LoVo (cell line): ENCODE measurements around the gene MACC1.
"Not testable (repeated sequence)": the region's sequence is repeated elsewhere in the genome, so short reads cannot be mapped to it uniquely, and the experiment has no call there.

Experiments
- DNase-seq: peaks from one replicate; pipeline ENCODE4 v3.0.0-alpha.2; 2016; ENCODE audit warnings: low spot score

The MACC1 gene

GRCh38 chr7:20207811-20208210 lies 9.4 kb downstream of the MACC1 start:
- DNase-seq = not testable (repeated sequence)

- no peak for DNase-seq
These were observed 10.9 kb downstream of the MACC1 start for GRCh38 chr7:20206104-20206896.

- DNase-seq = no peak
These were observed 13.9 kb downstream of the MACC1 start for GRCh38 chr7:20203316-20203715.

GRCh38 chr7:20201380-20201779 lies 15.8 kb downstream of the MACC1 start:
- DNase-seq = no peak

DNA sequence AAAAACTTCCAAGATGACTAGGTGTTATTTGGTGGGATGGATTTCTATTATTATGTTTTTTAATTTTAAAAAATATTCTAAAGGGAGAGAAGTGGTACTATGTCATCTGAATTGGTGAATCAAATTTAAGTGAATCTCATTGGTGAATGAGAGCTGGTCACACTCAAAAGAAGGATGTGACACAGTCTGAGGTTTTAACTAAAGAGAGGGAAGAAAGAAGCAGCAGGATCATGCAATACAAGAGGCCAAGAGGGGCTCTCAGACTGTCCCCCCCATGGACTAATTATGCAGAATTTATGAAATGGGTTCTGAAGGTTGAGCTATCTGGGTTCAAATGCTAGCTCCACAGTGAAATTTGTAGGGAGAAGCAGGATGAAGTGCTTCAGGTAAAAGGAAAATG lies 16.2 kb downstream of the MACC1 start:
- DNase-seq = no peak

DNA sequence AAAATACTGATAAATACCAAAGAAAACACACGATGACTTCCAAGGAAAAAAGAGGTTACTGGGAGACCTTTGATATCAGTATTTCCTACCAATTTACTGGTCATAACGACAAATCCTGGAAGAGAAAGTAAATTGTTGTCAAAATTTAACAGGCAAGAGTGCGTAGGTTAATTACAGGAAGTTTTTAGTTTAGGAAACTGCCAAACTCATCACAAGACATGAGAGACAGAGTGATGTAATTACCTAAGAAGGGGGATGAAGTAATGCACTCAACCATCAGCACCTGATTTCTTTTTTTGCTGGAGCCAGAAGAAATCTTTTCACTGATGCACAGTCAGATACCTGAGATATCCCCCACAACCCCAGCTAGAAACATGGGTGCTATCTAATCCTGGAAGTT lies 16.8 kb downstream of the MACC1 start:
- no peak for DNase-seq

- peak; percentile 71 for DNase-seq
These were observed 18.0 kb downstream of the MACC1 start for GRCh38 chr7:20199015-20199737.

DNA sequence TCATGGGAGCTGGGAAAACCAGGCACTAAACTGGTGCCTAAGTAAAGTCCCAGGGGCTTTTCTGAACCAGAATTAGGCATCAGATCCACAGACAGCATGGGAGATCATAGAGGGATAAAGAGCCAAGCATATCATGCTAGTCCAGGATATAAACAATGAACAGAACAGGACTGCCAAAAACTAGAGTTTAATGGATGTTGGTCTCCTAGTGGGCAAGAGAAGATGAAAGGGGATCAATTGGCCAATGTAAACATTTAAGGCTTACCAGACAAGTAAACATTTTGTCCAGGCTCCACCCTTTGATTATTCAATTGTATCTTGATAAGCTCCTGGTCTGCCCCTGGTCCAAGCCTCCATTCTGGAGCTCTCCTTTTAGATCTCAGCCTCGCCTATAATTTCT lies 18.9 kb downstream of the MACC1 start:
- no peak for DNase-seq

GRCh38 chr7:20197837-20198236 lies 19.3 kb downstream of the MACC1 start:
- DNase-seq = no peak

DNA sequence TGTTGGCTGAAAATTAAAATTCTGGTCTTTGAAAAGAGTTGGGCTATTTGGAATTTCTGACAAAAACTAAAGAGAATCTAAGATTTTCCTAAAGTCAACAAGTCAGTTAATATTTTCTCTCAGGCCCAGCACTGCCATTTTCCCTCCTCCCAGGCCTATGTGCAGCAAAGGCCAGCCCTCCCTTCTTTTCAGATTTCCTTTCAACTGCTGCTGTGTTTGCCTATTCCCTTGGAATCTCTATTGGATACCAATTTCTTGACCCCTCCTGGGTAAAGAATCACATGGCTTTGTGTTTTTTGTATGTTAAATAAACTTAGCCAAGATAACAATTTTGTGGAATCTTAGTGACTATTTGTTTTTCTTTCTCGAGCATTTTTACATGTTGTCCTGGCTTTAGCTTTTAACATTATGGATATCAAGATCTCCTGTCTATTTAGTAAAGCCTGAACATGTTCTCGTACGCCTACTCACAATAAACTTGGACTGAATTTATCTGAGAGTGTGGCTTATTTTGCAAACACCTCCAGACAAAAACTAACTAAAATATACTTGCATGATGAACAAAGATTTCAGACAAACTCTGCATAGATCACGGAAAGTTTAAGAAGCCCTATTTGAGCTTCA lies 19.9 kb downstream of the MACC1 start:
- no peak for DNase-seq

GRCh38 chr7:20194343-20194995 lies 22.7 kb downstream of the MACC1 start:
- no peak for DNase-seq

GRCh38 chr7:20193873-20194272 lies 23.3 kb downstream of the MACC1 start:
- DNase-seq = no peak

DNA sequence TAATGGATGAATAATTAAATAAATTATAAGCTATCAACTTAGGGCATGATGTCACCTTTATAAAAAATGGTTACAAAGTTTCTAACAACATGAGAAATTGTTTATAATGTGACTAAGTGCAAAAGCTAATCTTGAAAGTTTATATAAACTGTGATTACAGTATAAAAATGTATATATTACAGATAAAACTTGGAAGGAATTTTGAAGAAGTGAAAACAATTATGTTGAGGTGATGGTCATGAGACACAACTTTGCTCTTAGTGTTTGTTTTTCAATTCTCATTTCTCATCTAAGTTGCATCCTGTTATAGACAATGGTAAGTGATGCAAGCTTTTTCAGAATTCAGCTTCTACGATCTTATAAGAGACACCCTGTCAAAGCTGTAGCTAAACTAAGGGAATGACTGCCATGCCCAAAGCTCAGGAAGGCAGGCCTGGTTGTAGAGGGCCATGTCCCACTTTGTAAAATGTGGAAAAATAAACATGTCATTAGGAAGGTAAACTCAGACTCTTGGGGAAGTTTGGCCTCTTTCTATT lies 23.9 kb downstream of the MACC1 start:
- DNase-seq = no peak

DNA sequence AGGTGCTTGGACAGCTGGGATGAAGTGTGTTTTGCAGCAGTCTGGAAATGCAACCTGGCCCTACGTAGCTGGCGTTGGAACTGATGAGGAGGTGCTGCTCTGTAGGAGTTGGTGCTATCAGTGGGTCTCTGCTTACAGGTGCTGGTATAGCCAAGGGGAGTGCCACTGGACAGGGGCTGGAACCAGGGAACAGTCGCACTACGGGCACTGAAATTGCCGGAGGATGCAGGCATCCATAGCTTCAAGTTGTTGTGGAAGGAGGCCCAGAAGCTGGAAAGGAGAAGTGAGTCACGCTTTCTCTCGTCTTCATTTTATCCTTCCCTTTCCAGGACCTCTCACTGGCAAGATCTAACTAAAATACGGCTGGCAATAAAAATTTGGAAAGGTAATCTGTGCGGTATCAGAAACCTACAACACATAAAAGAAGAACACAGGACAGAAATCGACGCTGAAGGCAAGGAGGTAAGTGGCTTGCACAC lies 25.8 kb downstream of the MACC1 start:
- DNase-seq = no peak

DNA sequence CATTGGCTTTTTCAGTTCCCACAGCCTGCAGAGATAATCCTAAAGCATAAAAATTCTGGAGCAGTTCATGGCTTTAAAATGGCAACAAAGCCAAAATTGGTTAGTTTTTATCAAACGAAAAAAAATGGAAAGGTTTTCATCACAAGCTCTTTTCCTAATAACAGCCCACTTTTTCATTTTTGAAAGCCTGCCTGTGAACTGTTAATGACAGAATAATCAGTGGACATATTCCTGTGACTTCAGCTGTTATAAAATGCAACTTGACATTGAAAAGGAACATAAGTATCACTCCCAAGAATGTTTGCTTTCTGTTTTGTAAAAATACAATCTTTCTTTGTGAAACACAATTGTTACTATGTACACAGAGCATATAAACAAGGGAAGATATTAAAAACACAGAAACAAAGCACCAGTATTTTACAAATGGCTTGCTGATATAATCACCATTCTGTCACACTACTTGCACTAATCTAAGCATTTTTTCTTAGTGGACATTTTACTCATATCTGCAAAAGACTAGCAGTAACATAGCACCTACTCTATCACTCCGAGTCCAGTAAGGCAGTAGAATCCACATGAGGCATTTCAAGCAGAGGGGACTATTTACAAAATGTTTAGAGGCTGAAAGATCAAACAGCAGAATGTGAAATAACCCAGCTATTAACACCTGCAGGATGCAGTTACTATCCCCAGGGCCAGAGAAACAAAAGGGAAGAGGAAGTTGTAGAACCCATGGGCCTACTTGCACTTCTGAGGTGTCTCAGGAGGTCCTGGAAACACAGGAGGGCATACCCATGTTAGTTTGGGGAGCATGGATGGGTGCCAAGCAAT lies 26.4 kb downstream of the MACC1 start:
- DNase-seq = no peak

GRCh38 chr7:20189852-20190251 lies 27.3 kb downstream of the MACC1 start:
- no peak for DNase-seq

DNA sequence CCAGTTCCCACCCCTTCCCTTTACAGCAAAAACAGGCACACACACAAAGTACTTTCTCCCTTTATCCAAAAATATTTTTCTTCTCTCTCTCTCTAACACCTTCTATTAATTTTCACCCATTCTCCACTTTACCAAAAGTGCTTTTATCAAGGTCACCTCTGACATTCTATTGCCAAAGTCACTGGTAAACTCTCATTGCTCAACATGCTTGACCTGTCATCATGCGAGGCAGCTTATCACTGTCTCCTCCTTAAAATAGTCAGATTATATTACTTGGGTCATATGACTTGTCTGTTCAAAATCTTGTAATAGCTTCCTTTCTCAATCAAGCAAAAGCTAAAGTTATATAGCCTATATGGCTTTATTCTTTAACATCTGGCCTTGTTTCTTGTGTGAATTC lies 28.6 kb downstream of the MACC1 start:
- no peak for DNase-seq

- not testable (repeated sequence) for DNase-seq
These were observed 29.3 kb downstream of the MACC1 start for GRCh38 chr7:20187850-20188249.

DNA sequence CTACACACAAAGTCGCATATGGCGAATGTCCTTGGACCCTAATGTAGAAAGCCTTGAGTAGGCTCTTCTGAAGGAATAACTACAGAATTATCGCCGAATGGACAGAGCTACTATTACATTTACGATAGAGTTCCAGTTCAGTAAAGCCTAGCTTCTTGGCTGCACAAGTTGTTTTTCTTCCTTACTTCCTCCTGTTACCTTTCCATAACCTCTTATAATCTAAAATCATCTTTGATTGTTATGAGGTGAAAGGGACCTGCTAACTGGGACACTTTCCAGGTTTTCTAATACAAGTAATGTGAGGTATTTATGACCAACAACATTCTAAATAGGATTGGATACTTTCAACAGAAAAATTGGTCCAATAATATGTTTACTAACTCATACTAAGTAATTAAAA lies 31.2 kb downstream of the MACC1 start:
- no peak for DNase-seq

GRCh38 chr7:20183086-20183485 lies 34.1 kb downstream of the MACC1 start:
- no peak for DNase-seq

- DNase-seq = no peak
These were observed 40.5 kb downstream of the MACC1 start for GRCh38 chr7:20176578-20177242.
